ENCODE measurements around the gene NANOS2.

NANOS2 gene

DNA sequence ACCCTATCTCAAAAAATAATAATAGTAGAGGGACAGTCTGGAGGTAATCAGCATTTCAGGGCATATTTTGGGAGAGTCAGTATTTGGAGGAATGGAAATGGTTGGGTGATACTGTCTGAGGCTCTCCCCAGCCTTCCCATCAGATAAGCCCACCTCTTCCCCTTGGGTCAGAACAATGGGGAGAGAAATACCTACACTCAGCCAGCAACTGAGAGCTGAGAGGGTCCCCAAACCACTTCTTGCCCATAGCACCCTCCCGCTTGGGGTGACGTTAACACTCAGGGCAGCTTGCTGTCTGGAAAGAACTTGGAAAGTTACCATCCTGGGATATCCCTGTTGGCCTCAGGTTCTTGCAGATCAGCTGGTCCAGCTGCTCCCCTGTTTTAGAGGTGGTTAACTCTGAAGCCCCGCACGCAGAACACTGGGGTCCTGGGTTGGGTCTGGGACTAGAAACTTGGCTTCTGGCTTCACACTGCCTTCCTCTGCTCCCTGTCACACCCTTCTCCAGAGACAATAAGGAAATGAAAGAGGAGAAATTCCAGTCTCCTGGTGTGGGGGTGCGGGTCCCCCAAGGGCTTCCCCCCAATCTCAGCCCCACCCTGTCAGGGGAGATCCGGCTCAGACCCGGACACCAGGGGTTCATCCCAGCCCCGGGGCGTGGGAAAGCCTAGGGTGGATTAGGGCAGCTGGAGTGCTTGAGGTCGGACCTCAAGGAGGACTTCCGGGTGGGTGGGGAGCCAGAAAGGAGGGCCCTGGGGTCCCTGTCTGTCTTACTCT lies 48.0 kb downstream of the NANOS2 start:
- H3K27ac ChIP-seq (ENCODE audit: insufficient read depth in 1 of 2, low read depth in 1 of 2, low read length in 2 of 2, poor library complexity in 1 of 2, severe bottlenecking in 2 of 2): no peak overlapping the region
- 67% methylated on average over 3 of the region's 11 CpGs for WGBS (ENCODE audit: insufficient coverage)
- no peaks in the 10 kb centered on the region for H3K9me3 ChIP-seq (ENCODE audit: control extremely low read depth in 1 of 5, control insufficient read depth in 4 of 5, insufficient read depth in 2 of 5, low read depth in 1 of 5, low read length in 4 of 5)
- CTCF ChIA-PET: interaction anchor here (1.4 to 9.8 kb wide), 2 partner anchors 17 to 51 kb away, joined by 3 to 132 read pairs; partner anchors contain the start of gene IRF2BP1
- H3K4me3 ChIP-seq (ENCODE audit: control insufficient read depth in 1 of 7, extremely low read depth in 1 of 7, insufficient read depth in 4 of 7, low read depth in 2 of 7, low read length in 6 of 7): peak overlapping the region in 1 of 7 experiments; percentile 4
- DNase-seq: no peak
- no peaks in the 10 kb centered on the region for H3K36me3 ChIP-seq (ENCODE audit: control insufficient read depth in 4 of 4, insufficient read depth in 4 of 4, low read length in 3 of 4)
- peaks cover 0 to 2% (median 0%) of the 10 kb centered on the region in 5 experiments for H3K27me3 ChIP-seq (replicated peaks in 2 of 5; ENCODE audit: control insufficient read depth in 4 of 5, insufficient read depth in 5 of 5, low read length in 4 of 5)
- peaks cover 3 to 25% (median 19%) of the 10 kb centered on the region in 4 experiments for H3K4me1 ChIP-seq (ENCODE audit: control extremely low read depth in 1 of 4, control insufficient read depth in 4 of 4, insufficient read depth in 4 of 4, low read length in 3 of 4)
- POLR2A ChIA-PET: no interaction called here

DNA sequence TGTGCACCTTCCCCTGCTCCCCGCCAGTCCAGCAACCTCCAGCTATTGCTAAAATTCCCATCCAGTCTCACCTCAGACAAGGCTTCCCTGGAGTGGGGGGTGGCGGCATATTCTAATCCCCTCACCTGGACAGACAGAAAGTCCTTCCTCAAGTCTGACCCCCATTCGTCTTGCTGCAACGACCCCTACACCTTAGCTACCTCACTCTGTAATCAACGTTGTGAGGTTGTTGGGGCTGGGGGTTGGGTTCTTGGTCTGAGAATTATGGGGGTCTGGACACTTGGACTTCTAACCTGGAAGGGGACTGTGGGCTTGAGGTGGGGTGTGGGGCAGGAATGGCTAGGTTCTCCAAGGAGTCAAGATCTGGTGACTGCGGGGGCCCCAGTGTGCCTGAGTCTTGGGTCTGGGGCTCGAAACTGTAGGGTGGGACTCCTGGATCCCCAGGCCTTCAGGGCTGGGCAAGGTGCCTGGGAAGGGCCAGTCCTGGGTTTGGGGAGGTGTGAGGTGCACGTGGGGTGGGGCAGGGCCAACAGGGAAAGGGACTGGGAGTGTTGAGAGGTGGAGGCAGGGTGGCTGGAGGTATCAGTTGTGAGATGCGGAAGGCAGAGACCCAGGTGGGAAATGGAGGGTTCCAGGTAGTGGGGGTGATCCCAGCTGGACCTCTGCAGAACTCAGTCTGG lies 49.2 kb downstream of the NANOS2 start:
- POLR2A ChIA-PET: interaction anchor here (1.4 kb wide), 1 partner anchor 96 kb away, joined by 3 read pairs; no protein-coding TSS in a partner anchor
- WGBS (ENCODE audit: insufficient coverage): 88% methylated on average over 5 of the region's 9 CpGs
- Histone ChIP-seq H3K27me3 (replicated peaks in 2 of 5; ENCODE audit: control insufficient read depth in 4 of 5, insufficient read depth in 5 of 5, low read length in 4 of 5) (peaks cover 0 to 2% (median 0%) of the 10 kb centered on the region in 5 experiments), H3K4me1 (ENCODE audit: control extremely low read depth in 1 of 4, control insufficient read depth in 4 of 4, insufficient read depth in 4 of 4, low read length in 3 of 4) (peaks cover 3 to 27% (median 22%) of the 10 kb centered on the region in 4 experiments), H3K27ac (ENCODE audit: insufficient read depth in 1 of 2, low read depth in 1 of 2, low read length in 2 of 2, poor library complexity in 1 of 2, severe bottlenecking in 2 of 2) (no peak overlapping the region), H3K36me3 (ENCODE audit: control insufficient read depth in 4 of 4, insufficient read depth in 4 of 4, low read length in 3 of 4) (peaks cover 0 to 4% (median 0%) of the 10 kb centered on the region in 4 experiments), H3K4me3 (ENCODE audit: control insufficient read depth in 1 of 7, extremely low read depth in 1 of 7, insufficient read depth in 4 of 7, low read depth in 2 of 7, low read length in 6 of 7) (no peak overlapping the region), H3K9me3 (ENCODE audit: control extremely low read depth in 1 of 5, control insufficient read depth in 4 of 5, insufficient read depth in 2 of 5, low read depth in 1 of 5, low read length in 4 of 5) (no peaks in the 10 kb centered on the region)
- DNase-seq: no peak
- CTCF ChIA-PET: interaction anchor here (1.3 to 9.8 kb wide), 4 partner anchors 11 to 93 kb away, joined by 3 to 132 read pairs (median 4); partner anchors contain the start of gene IRF2BP1

DNA sequence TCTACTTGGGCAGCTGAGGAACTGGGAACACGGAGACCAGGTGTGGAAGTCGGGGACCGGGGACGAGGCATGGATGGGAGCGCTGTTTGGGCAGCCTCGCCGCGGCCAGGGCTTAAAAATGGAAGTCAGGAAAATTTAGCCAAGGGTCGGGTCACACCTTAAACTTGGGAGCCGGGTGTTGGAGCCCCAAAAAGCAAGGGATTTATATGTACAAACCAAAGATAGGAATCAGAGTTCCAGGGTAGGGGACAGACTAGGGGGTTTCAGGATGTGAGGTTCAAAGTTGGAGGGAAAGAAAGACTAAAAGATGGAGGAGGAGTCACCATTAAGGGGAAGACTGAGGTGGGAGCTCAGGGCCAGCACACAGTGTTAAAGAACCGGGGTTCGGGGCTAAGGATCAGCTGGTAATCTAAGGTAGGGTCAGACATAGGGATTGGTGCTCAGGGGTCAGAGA lies 49.9 kb downstream of the NANOS2 start:
- H3K27me3 ChIP-seq (replicated peaks in 2 of 5; ENCODE audit: control insufficient read depth in 4 of 5, insufficient read depth in 5 of 5, low read length in 4 of 5): peaks cover 0 to 2% (median 0%) of the 10 kb centered on the region in 5 experiments
- DNase-seq: no peak
- peaks cover 0 to 8% (median 1%) of the 10 kb centered on the region in 4 experiments for H3K36me3 ChIP-seq (ENCODE audit: control insufficient read depth in 4 of 4, insufficient read depth in 4 of 4, low read length in 3 of 4)
- peaks cover 3 to 27% (median 22%) of the 10 kb centered on the region in 4 experiments for H3K4me1 ChIP-seq (ENCODE audit: control extremely low read depth in 1 of 4, control insufficient read depth in 4 of 4, insufficient read depth in 4 of 4, low read length in 3 of 4)
- H3K4me3 ChIP-seq (ENCODE audit: control insufficient read depth in 1 of 7, extremely low read depth in 1 of 7, insufficient read depth in 4 of 7, low read depth in 2 of 7, low read length in 6 of 7): peak overlapping the region in 5 of 7 experiments; percentile 24 to 94 (median 76)
- H3K9me3 ChIP-seq (ENCODE audit: control extremely low read depth in 1 of 5, control insufficient read depth in 4 of 5, insufficient read depth in 2 of 5, low read depth in 1 of 5, low read length in 4 of 5): no peaks in the 10 kb centered on the region
- peak overlapping the region in 1 of 2 experiments; percentile 34 for H3K27ac ChIP-seq (ENCODE audit: insufficient read depth in 1 of 2, low read depth in 1 of 2, low read length in 2 of 2, poor library complexity in 1 of 2, severe bottlenecking in 2 of 2)
- CTCF ChIA-PET: interaction anchor here (0.7 to 9.8 kb wide), 6 partner anchors 12 to 93 kb away, joined by 3 to 132 read pairs (median 4); partner anchors contain the start of gene IRF2BP1
- 60% methylated on average over 12 of the region's 12 CpGs for WGBS (ENCODE audit: insufficient coverage)
- POLR2A ChIA-PET: interaction anchor here (1.3 to 1.4 kb wide), 2 partner anchors 14 to 95 kb away, joined by 3 read pairs; no protein-coding TSS in a partner anchor

DNA sequence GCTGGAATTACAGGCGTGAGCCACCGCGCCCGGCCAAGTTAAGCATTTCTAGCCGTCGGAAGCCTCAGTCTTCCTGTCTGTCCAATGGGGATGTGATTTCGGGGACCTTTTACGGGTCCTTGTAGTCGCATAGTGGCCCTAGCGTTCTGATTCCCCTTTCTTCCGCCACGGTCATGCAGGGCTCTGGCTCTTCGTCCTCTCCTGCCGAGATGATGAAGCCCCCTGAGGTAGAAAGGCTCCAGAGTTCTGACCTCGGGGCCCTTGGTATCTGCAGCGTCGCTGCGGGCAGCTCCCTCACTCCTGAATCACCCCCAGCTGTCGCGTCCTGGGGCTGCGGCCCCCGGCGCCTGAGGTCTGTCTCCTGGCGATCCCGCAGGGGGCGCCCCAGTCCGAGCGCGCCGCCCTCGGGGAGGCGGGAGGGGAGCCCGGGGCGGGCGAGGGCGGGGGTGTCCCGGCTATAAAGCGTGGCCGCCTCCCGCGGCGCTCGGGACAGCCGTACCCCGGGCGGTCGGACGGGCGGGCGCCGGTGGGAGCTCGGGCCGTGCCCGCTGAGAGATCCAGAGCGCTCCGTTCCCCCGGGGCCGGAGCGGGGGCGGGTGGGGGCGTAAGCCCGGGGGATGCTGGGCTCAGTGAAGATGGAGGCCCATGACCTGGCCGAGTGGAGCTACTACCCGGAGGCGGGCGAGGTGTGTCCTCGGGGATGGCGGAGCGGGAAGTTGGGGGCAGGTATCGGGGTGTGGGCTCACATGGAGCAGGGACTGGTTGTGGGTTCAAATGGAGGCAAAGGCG lies 50.5 kb downstream of the NANOS2 start, which contains the start of gene FOXA3:
Gene FOXA3, plus strand, starts transcription at position 487 of the 789 bp plus-strand sequence. Its CDS starts 131 bp downstream, at position 618.
- H3K27ac ChIP-seq (ENCODE audit: insufficient read depth in 1 of 2, low read depth in 1 of 2, low read length in 2 of 2, poor library complexity in 1 of 2, severe bottlenecking in 2 of 2): peak within 1 kb of the TSS in 1 of 2 experiments; percentile 34
- CTCF ChIA-PET: interaction anchor here (0.6 to 9.8 kb wide), 10 partner anchors 10 to 92 kb away, joined by 3 to 132 read pairs (median 4); partner anchors contain the start of gene IRF2BP1
- H3K4me3 ChIP-seq (ENCODE audit: control insufficient read depth in 1 of 7, extremely low read depth in 1 of 7, insufficient read depth in 4 of 7, low read depth in 2 of 7, low read length in 6 of 7): peak within 1 kb of the TSS; percentile 33 to 96 (median 86)
- peaks cover 0 to 2% (median 0%) of the 10 kb centered on the region in 5 experiments for H3K27me3 ChIP-seq (replicated peaks in 2 of 5; ENCODE audit: control insufficient read depth in 4 of 5, insufficient read depth in 5 of 5, low read length in 4 of 5)
- POLR2A ChIA-PET: interaction anchor here (1.0 to 1.6 kb wide), 5 partner anchors 15 to 94 kb away, joined by 3 to 8 read pairs (median 3); partner anchors contain the start of genes IRF2BP1 and MYPOP
- WGBS (ENCODE audit: insufficient coverage): under 1% methylated on average over 65 of the region's 71 CpGs
- H3K4me1 ChIP-seq (ENCODE audit: control extremely low read depth in 1 of 4, control insufficient read depth in 4 of 4, insufficient read depth in 4 of 4, low read length in 3 of 4): peaks cover 3 to 27% (median 22%) of the 10 kb centered on the region in 4 experiments
- DNase-seq: peak; percentile 52 to 71 (median 64)
- H3K36me3 ChIP-seq (ENCODE audit: control insufficient read depth in 4 of 4, insufficient read depth in 4 of 4, low read length in 3 of 4): peaks cover 0 to 12% (median 5%) of the 10 kb centered on the region in 4 experiments
- H3K9me3 ChIP-seq (ENCODE audit: control extremely low read depth in 1 of 5, control insufficient read depth in 4 of 5, insufficient read depth in 2 of 5, low read depth in 1 of 5, low read length in 4 of 5): no peaks in the 10 kb centered on the region

DNA sequence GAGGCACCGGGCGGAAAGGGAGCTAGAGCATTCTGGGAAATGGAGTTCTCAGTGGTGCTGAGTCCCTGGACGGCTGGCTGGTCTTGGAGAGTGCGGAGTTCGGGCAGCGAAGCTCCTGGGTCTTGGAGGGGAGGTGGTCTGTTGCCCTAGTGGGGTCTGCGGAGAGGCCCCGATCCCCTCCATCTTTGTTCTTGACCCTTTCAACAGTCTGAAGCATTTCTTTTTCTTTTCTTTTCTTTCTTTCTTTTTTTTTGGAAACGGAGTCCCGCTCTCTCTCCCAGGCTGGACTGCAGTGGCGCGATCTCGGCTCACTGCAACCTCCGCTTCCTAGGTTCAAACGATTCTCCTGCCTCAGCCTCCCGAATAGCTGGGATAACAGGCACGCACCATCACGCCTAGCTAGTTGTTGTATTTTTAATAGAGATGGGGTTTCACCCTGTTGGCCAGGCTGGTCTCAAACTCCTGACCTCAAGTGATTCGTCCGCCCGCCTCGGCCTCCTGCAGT lies 51.2 kb downstream of the NANOS2 start:
- Histone ChIP-seq H3K9me3 (ENCODE audit: control extremely low read depth in 1 of 5, control insufficient read depth in 4 of 5, insufficient read depth in 2 of 5, low read depth in 1 of 5, low read length in 4 of 5) (no peaks in the 10 kb centered on the region), H3K27me3 (replicated peaks in 2 of 5; ENCODE audit: control insufficient read depth in 4 of 5, insufficient read depth in 5 of 5, low read length in 4 of 5) (peaks cover 0 to 2% (median 0%) of the 10 kb centered on the region in 5 experiments), H3K36me3 (ENCODE audit: control insufficient read depth in 4 of 4, insufficient read depth in 4 of 4, low read length in 3 of 4) (peaks cover 0 to 17% (median 8%) of the 10 kb centered on the region in 4 experiments), H3K27ac (ENCODE audit: insufficient read depth in 1 of 2, low read depth in 1 of 2, low read length in 2 of 2, poor library complexity in 1 of 2, severe bottlenecking in 2 of 2) (no peak overlapping the region), H3K4me3 (ENCODE audit: control insufficient read depth in 1 of 7, extremely low read depth in 1 of 7, insufficient read depth in 4 of 7, low read depth in 2 of 7, low read length in 6 of 7) (peak overlapping the region; percentile 33 to 96 (median 86)), H3K4me1 (ENCODE audit: control extremely low read depth in 1 of 4, control insufficient read depth in 4 of 4, insufficient read depth in 4 of 4, low read length in 3 of 4) (peaks cover 3 to 27% (median 22%) of the 10 kb centered on the region in 4 experiments)
- CTCF ChIA-PET: interaction anchor here (0.6 to 9.8 kb wide), 5 partner anchors 11 to 47 kb away, joined by 3 to 132 read pairs (median 4); partner anchors contain the start of gene IRF2BP1
- POLR2A ChIA-PET: interaction anchor here (1.0 to 1.6 kb wide), 4 partner anchors 15 to 39 kb away, joined by 3 to 8 read pairs (median 4); partner anchors contain the start of genes IRF2BP1 and MYPOP
- WGBS (ENCODE audit: insufficient coverage): 5% methylated on average over 6 of the region's 22 CpGs
- DNase-seq: no peak

Data from common myeloid progenitor, CD34-positive (primary cell).